ENCODE data around the gene SPTY2D1.

GRCh38 chr11:18624161-18624560 lies 10.0 kb downstream of the SPTY2D1 start:
- TF ChIP-seq CTCF (IDR thresholded peaks at IDR 0.05; ENCODE audit: low read depth, low read length, poor library complexity, severe bottlenecking) (no peak), EZH2phosphoT487 (IDR thresholded peaks at IDR 0.05; ENCODE audit: borderline replicate concordance, low read length) (no peak)

Measured in DOHH2 (cell line).